Natural killer cell (primary cell): Measurements from ENCODE around the gene PFKP. TPM values are rescaled to one million over a fixed set of nuclear protein-coding genes. Genes with fewer than 3 reads are reported as not detected.

Source experiments
- ATAC-seq, 3 donors: fragments of 150-1000 bp in 2 of 3; fragments of 200-7000 bp in 1 of 3; cut with Tn5 transposase; 1 replicate in 1 of 3; 2 replicates in 2 of 3; pipeline ENCODE4 v1.10.0; 2021; ENCODE audit warnings: mild to moderate bottlenecking in 2 of 3, moderate library complexity in 2 of 3
- DNase-seq, 2 donors: peaks; one replicate each; pipeline versions ENCODE4 v3.0.0 to v3.0.0-alpha.2; 2013 to 2021; ENCODE audit warnings: mixed read lengths in 1 of 2
- H3K27ac ChIP-seq: one replicate; pipeline ENCODE4 v1.5.1; 2013; ENCODE audit warnings: mild to moderate bottlenecking, low read length
- H3K27me3 ChIP-seq: one replicate; pipeline ENCODE4 v1.6.1; 2013; ENCODE audit warnings: low read length; ENCODE audit not compliant: control insufficient read depth, insufficient read depth
- H3K36me3 ChIP-seq: one replicate; pipeline ENCODE4 v1.6.1; 2013; ENCODE audit warnings: low read length; ENCODE audit not compliant: control insufficient read depth, insufficient read depth
- H3K4me1 ChIP-seq: one replicate; pipeline ENCODE4 v1.6.1; 2013; ENCODE audit warnings: low read length; ENCODE audit not compliant: control insufficient read depth, insufficient read depth
- H3K4me3 ChIP-seq: one replicate; pipeline ENCODE4 v1.5.1; 2013; ENCODE audit warnings: low read length
- H3K9me3 ChIP-seq: one replicate; pipeline ENCODE4 v1.6.1; 2013; ENCODE audit warnings: low read length; ENCODE audit not compliant: control insufficient read depth, insufficient read depth
- H3K27ac Mint-ChIP-seq, 2 donors: one replicate each; pipeline ENCODE4 v1.8.0; 2022; ENCODE audit warnings: mild to moderate bottlenecking in 2 of 2, mixed read lengths in 2 of 2, moderate library complexity in 1 of 2
- H3K27me3 Mint-ChIP-seq, 2 donors: one replicate each; pipeline ENCODE4 v1.8.0; 2022; ENCODE audit warnings: low read depth in 2 of 2, mixed read lengths in 2 of 2
- H3K36me3 Mint-ChIP-seq: one replicate; pipeline ENCODE4 v1.8.0; 2022; ENCODE audit warnings: mixed read lengths
- H3K4me1 Mint-ChIP-seq, 2 donors: one replicate each; pipeline ENCODE4 v1.8.0; 2022; ENCODE audit warnings: mixed read lengths in 2 of 2
- H3K4me3 Mint-ChIP-seq: one replicate; pipeline ENCODE4 v1.8.0; 2022; ENCODE audit warnings: mild to moderate bottlenecking, moderate library complexity, mixed read lengths
- H3K9me3 Mint-ChIP-seq, 2 donors: one replicate each; pipeline ENCODE4 v1.8.0; 2022; ENCODE audit warnings: mixed read lengths in 2 of 2
- CTCF ChIP-seq: fragments of 200-600 bp; IDR thresholded peaks from one replicate; pipeline ENCODE4 v1.8.0; 2022; ENCODE audit warnings: antibody characterized with exemption
- WGBS: methylation state at CpG from one replicate; pipeline ENCODE4 v1.1.7; 2013; ENCODE audit warnings: missing lambda C conversion rate; ENCODE audit not compliant: insufficient coverage; 5-methylcytosine and 5-hydroxymethylcytosine counted together
- intact Hi-C: fragments of 100-400 bp; cut with micrococcal nuclease; formaldehyde crosslinking; loops from one replicate; pipeline ENCODE4 v1.14.2; 2022
- total RNA-seq, 4 donors: library from RNA; stranded (reverse); fragments of 120-200 nt in 1 of 4; gene quantifications; one replicate each; pipeline versions ENCODE4 v1.2.3 to v1.2.4, GENCODE V29; 2013 to 2022

PFKP gene
- total RNA-seq, 3 donors from 2014 or later (not counting 1 experiment from before 2014, with no cell fraction given): 43.9 to 62.4 (median 47.4) TPM

- no peak for DNase-seq
- no peaks in the 10 kb centered on the region for H3K4me1 Mint-ChIP-seq
- Histone ChIP-seq H3K36me3 (peaks cover 26% of the 10 kb centered on the region), H3K4me3 (no peak overlapping the region), H3K27ac (no peak overlapping the region), H3K27me3 (no peaks in the 10 kb centered on the region), H3K4me1 (no peaks in the 10 kb centered on the region), H3K9me3 (no peaks in the 10 kb centered on the region)
- H3K27ac Mint-ChIP-seq: no peak overlapping the region
- H3K4me3 Mint-ChIP-seq: no peak overlapping the region
- ATAC-seq: no peak
- H3K9me3 Mint-ChIP-seq: no peaks in the 10 kb centered on the region
- no peak for TF ChIP-seq CTCF
- 94% methylated on average over 24 of the region's 24 CpGs for WGBS
- intact Hi-C loops: no loop called here
- H3K27me3 Mint-ChIP-seq: no peaks in the 10 kb centered on the region
- H3K36me3 Mint-ChIP-seq: no peaks in the 10 kb centered on the region
Observed at GRCh38 chr10:3128379-3129130, 61.2 kb downstream of the PFKP start.

- no peaks in the 10 kb centered on the region for H3K9me3 ChIP-seq
- intact Hi-C loops: no loop called here
- no peaks in the 10 kb centered on the region for H3K4me1 Mint-ChIP-seq
- no peak overlapping the region for H3K4me3 Mint-ChIP-seq
- H3K4me3 ChIP-seq: no peak overlapping the region
- no peak overlapping the region for H3K27ac ChIP-seq
- no peaks in the 10 kb centered on the region for H3K27me3 ChIP-seq
- peak overlapping the region in 1 of 2 donors; percentile 57 for H3K27ac Mint-ChIP-seq
- peaks cover 3% of the 10 kb centered on the region for H3K36me3 Mint-ChIP-seq
- no peak for ATAC-seq
- no peak for DNase-seq
- H3K9me3 Mint-ChIP-seq: no peaks in the 10 kb centered on the region
- WGBS: 93% methylated on average over 40 of the region's 40 CpGs
- TF ChIP-seq CTCF: no peak
- H3K27me3 Mint-ChIP-seq: no peaks in the 10 kb centered on the region
- H3K4me1 ChIP-seq: no peaks in the 10 kb centered on the region
- H3K36me3 ChIP-seq: peaks cover 34% of the 10 kb centered on the region
Observed at GRCh38 chr10:3129581-3130340, 62.4 kb downstream of the PFKP start.

- DNase-seq (no peak), ATAC-seq (no peak)
- H3K4me1 ChIP-seq: no peaks in the 10 kb centered on the region
- H3K4me3 ChIP-seq: no peak overlapping the region
- no peaks in the 10 kb centered on the region for H3K9me3 ChIP-seq
- H3K4me1 Mint-ChIP-seq: no peaks in the 10 kb centered on the region
- no peaks in the 10 kb centered on the region for H3K9me3 Mint-ChIP-seq
- no peak overlapping the region for H3K27ac Mint-ChIP-seq
- peaks cover 8% of the 10 kb centered on the region for H3K36me3 Mint-ChIP-seq
- H3K27ac ChIP-seq: no peak overlapping the region
- TF ChIP-seq CTCF: no peak
- no peaks in the 10 kb centered on the region for H3K27me3 ChIP-seq
- intact Hi-C loops: no loop called here
- 100% methylated on average over 3 of the region's 4 CpGs for WGBS
- H3K27me3 Mint-ChIP-seq: no peaks in the 10 kb centered on the region
- H3K4me3 Mint-ChIP-seq: no peak overlapping the region
- peaks cover 44% of the 10 kb centered on the region for H3K36me3 ChIP-seq
Observed at GRCh38 chr10:3131098-3131497, 63.8 kb downstream of the PFKP start.
